ENCODE data around the gene PCDHB2.
"Not testable (repeated sequence)": the region's sequence is repeated elsewhere in the genome, so short reads cannot be mapped to it uniquely, and the experiment has no call there.

The PCDHB2 gene

GRCh38 chr5:141094481-141095262 lies at the start of gene PCDHB2:
TSS of gene PCDHB2 (plus strand) at chr5:141094615. CDS start at chr5:141094791, 176 bp downstream.
- DNase-seq: no peak

GRCh38 chr5:141050622-141051520 lies 43.5 kb upstream of the PCDHB2 start, which contains the start of gene PCDHB1:
TSS of gene PCDHB1 (plus strand) at chr5:141051374. CDS start at chr5:141051471, 97 bp downstream.
- no peak for DNase-seq

GRCh38 chr5:141051521-141051866 lies 42.9 kb upstream of the PCDHB2 start:
- DNase-seq: no peak

- DNase-seq: no peak
These were observed 16.6 kb upstream of the PCDHB2 start for GRCh38 chr5:141077826-141078225.

- no peak for DNase-seq
These were observed 12.2 kb upstream of the PCDHB2 start for GRCh38 chr5:141082228-141082627.

- DNase-seq: peak; percentile 23 to 39
These were observed 9.9 kb upstream of the PCDHB2 start for GRCh38 chr5:141084487-141084989.

- no peak for DNase-seq
These were observed 837 bp downstream of the PCDHB2 start for GRCh38 chr5:141095263-141095641.

- DNase-seq: not testable (repeated sequence)
These were observed 1.8 kb downstream of the PCDHB2 start for GRCh38 chr5:141096181-141096580.

GRCh38 chr5:141096586-141096985 lies 2.2 kb downstream of the PCDHB2 start:
- not testable (repeated sequence) for DNase-seq

- peak; percentile 30 to 52 for DNase-seq
These were observed 5.9 kb downstream of the PCDHB2 start, which contains the start of gene PCDHB3 for GRCh38 chr5:141100243-141100805. TSS of gene PCDHB3 (plus strand) at chr5:141100473. CDS start at chr5:141100650, 177 bp downstream.

GRCh38 chr5:141101059-141101458 lies 6.6 kb downstream of the PCDHB2 start:
- no peak for DNase-seq

- not testable (repeated sequence) for DNase-seq
These were observed 7.7 kb downstream of the PCDHB2 start for GRCh38 chr5:141102070-141102469.

GRCh38 chr5:141102471-141102870 lies 8.1 kb downstream of the PCDHB2 start:
- not testable (repeated sequence) for DNase-seq

- DNase-seq: no peak
These were observed 10.9 kb downstream of the PCDHB2 start for GRCh38 chr5:141105350-141105749.

GRCh38 chr5:141119250-141119649 lies 24.8 kb downstream of the PCDHB2 start:
- no peak for DNase-seq

GRCh38 chr5:141121563-141121962 lies 27.1 kb downstream of the PCDHB2 start, which contains the start of gene PCDHB4:
TSS of gene PCDHB4 (plus strand) at chr5:141121818. CDS start at chr5:141121999, 181 bp downstream.
- DNase-seq: peak in 1 of 2 donors; percentile 10

- no peak for DNase-seq
These were observed 27.6 kb downstream of the PCDHB2 start for GRCh38 chr5:141121985-141122384.

- DNase-seq: not testable (repeated sequence)
These were observed 29.2 kb downstream of the PCDHB2 start for GRCh38 chr5:141123396-141124135.

- no peak for DNase-seq
These were observed 32.9 kb downstream of the PCDHB2 start for GRCh38 chr5:141127305-141127704.

- no peak for DNase-seq
These were observed 40.8 kb downstream of the PCDHB2 start, which contains the start of gene PCDHB5 for GRCh38 chr5:141135030-141135717. TSS of gene PCDHB5 (plus strand) at chr5:141135206. CDS start at chr5:141135435, 229 bp downstream.

- DNase-seq: no peak
These were observed 41.4 kb downstream of the PCDHB2 start for GRCh38 chr5:141135718-141136266.
